ENCODE measurements around the gene CDCA5.
A peak's percentile ranks its signal among the peaks of the same experiment; 100 is the strongest.
"Not testable (repeated sequence)": the region's sequence is repeated elsewhere in the genome, so short reads cannot be mapped to it uniquely, and the experiment has no call there.

Gene CDCA5

DNA sequence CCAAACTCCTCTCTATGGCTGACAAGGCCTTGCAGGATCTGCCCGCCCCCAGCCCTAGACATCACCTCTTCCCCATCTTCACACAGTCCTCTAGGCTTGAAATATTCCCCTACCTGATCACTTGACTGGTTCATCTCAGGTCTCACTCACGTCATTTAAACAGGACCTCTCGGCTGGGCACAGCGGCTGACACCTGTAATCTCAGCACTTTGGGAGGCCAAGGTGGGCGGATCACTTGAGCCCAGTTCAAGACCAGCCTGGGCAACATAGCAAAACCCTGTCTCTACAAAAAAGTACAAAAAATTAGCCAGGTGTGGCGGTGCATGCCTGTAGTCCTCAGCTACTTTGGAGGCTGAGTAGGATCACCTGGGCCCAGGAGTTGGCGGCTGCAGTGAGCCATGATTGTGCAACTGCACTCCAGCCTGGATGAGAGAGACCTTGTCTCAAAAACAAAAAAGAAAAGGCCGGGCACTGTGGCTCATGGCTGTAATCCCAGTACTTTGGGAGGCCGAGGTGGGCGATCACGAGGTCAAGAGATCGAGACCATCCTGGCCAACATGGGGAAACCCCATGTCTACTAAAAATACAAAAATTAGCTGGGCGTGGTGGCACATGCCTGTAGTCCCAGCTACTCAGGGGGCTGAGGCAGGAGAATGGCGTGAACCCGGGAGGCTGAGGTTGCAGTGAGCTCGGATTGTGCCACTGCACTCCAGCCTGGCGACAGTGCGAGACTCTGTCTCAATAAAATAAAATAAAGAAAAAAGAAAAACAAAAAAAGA lies 35.2 kb upstream of the CDCA5 start:
- not testable (repeated sequence) for DNase-seq

DNA sequence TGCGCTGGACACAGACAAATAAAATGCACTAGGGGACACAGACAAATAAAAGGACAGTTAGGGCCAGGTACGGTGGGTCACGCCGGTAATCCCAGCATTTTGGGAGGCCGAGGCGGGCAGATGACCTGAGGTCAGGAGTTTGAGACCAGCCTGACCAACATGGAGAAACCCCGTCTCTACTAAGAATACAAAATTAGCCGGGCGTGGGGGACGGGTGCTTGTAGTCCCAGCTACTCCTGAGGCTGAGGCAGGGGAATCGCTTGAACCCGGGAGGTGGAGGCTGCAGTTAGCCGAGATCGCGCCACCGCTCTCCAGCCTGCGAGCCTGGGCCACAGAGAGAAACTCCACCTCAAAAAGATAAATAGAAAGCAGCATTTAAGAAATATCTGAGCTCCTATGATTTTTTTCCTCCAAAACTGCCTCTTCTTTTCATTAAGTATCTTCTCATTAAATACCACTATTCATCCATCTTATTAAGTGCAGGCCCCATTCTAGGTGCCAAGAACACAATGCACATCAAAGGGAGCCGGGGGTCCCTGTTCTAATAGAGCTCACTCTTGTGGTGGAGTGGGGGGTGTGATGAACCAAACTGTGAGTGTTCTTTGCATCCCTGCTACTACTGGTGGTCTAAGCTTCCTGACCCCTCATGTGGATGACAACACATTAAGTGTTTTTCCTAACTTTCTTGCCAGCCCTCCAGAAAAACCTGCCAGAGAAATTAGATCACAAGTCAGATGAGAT lies 34.4 kb upstream of the CDCA5 start:
- no peak for DNase-seq

DNA sequence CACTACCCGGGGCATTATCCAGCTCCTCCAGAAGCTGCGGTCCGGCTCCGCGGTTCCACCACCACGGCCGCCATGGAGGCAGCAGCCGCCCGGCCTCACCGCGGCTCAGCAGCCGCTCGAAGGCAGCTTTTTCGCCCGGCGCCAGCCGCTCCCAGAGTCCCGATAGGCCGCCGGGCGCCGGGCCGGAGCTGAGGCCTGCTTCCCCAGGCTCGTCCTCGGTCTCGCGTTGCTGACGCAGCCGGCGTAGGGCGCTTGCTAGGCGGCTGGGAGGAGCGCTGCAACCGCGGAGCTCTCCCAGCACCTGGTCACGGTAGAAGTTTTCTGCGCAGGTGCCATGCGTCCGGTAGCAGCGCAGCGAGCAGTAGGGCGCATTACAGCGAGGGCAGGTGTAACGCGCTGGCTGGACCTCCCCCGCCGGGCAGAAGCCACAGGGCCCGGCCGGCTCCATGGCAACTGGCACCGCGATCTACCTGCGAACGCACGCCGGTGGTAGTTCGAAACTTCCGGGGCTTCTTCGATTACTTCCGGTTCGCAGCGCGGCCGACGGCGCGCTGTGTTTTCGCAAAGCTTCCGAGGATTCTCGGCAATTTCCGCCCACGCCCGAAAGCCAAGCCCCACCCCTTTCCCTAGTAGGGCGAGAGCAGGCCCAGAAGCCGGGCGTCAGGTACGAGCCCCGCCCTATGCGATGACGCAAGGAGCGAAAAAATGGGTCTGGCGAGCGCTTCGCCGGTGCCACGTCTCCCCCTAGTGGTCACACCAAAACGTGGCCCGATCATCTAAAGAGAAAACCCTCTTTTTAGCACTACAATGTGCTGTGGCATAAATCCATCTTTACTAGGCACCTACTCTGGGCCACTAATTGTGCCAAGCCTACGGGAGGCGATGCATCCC lies 33.6 kb upstream of the CDCA5 start, which contains the start of gene ZNHIT2:
Gene ZNHIT2 (minus strand): TSS at position 496 of the 891 bp plus-strand sequence. CDS start 48 bp downstream, at position 448.
- peak; percentile 100 for DNase-seq

DNA sequence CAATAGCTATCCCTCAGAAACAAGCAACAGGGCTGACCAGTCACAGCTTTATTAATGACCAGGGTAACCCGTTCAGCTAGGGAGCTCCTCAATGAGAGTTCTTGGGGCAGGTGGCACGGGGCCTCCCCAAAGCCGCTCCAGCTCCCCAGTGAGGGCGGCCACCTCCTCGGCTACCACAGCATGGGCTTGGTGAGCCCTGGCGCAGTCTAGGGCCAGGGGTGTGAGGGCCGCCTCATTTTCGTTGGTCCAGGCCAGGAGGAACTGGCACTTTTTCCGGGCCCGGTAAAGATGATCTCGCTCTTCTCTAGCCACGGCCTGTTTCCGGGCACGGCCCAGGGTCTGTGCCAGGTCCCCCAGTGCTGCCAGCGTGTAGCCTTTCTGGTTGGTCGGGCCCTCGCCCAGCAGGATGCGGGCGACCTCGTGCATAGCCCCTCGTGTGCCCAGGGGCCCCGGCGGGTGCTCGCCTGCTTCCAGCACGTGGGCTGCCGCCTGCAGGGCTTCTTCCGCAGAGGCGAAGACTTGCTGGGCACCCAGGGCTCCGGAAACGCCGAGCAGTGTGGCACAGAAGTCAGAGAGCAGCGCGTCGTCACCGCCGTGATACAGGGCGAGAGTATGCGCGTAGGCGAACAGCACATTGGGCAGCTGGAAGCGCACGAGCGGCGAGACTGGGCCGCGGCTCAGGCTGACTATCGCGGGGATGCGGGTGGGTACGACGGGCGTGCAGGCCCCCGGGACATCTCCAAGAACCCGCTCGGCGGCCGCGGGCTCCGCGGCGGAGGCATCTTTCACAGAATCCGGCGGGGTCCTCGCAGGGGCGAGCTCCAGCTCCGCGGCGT lies 32.7 kb upstream of the CDCA5 start:
- DNase-seq, result peak; percentile 80

DNA sequence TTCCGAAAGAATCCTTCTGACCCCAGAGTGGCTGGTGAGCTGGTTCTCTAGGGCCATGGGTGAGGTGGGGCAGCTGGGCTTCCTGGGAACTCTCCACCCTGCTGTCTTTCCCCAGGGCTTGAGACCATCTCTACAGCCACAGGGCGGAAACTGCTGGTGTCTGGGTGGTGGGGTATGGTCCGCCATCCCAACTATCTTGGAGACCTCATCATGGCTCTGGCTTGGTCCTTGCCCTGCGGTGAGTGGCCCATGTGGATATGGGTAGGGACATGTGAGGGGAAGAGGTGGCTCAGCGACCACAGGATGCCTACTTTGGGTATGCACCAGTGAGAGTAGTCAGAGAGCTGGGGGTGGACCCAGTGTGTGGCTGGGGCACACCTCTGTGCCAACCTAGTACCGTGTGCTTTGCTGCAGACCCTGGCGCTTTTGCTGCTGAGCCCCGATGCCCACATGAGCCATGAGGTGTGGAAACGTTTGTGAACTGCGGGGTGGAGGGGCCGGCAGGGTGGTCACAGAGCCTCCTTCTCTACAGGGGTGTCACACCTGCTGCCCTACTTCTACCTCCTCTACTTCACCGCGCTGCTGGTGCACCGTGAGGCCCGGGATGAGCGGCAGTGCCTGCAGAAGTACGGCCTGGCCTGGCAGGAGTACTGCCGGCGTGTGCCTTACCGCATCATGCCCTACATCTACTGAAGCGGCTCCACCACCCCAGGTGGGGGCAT lies 31.7 kb upstream of the CDCA5 start:
- no peak for DNase-seq

DNA sequence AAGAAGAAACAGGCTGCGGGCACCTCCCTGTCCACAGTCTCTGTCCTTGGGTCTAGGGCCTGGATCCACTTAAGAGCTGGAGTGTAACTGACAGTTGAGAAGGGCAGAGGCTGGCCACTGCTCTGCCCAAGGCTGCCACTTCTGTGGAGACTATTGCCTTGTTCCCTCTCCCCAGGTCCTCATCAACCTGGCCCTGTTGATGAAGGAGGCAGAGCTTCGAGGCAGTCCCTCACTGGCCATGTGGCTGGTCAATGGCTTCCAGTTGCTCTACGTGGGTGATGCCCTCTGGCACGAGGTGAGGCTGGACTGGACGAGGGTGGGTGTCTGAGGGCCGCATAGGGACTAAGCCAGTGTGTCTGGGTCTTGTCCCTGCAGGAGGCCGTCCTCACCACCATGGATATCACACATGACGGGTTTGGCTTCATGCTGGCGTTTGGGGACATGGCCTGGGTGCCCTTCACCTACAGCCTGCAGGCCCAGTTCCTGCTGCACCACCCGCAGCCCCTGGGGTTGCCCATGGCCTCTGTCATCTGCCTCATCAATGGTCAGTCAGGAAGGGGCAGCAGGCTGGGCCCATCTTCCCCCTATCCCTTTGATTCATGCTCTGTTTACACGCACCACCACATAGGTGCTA lies 30.8 kb upstream of the CDCA5 start:
- DNase-seq, result no peak

DNA sequence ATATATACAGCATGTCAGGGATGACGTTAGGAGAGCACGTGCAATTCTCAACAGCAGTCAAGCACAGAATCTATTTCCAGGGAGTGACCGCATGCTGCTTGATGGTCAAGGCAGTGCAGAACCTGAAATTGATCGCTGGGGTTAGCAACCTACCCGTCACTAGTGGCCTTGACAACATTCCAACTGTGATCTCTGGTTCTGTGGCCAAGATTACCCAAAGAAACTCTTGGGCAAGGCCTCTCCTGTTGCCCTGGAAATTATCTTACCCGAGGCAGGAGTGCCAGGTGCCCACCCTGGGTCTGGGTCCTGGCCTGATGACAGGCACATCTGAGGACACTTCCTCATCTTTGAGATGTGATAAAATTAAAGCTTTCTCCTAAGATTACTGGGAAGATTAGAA lies 30.0 kb upstream of the CDCA5 start:
- DNase-seq, result no peak

DNA sequence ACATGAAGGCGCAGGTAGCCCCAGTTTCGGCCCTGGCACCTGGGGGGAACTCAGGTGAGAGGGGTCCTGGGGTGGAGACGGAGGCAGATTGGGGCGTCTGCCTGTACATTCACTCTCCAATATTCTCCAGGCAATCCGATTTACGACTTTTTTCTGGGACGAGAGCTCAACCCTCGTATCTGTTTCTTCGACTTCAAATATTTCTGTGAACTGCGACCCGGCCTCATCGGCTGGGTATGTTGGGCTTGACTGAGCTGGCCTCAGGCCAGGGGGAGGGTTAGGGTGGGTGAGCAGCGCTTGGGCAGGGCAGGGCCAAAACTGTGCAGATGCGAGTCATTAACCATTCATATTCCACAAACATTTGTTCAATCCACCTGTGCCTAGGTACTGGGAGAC lies 29.5 kb upstream of the CDCA5 start:
- no peak for DNase-seq

DNA sequence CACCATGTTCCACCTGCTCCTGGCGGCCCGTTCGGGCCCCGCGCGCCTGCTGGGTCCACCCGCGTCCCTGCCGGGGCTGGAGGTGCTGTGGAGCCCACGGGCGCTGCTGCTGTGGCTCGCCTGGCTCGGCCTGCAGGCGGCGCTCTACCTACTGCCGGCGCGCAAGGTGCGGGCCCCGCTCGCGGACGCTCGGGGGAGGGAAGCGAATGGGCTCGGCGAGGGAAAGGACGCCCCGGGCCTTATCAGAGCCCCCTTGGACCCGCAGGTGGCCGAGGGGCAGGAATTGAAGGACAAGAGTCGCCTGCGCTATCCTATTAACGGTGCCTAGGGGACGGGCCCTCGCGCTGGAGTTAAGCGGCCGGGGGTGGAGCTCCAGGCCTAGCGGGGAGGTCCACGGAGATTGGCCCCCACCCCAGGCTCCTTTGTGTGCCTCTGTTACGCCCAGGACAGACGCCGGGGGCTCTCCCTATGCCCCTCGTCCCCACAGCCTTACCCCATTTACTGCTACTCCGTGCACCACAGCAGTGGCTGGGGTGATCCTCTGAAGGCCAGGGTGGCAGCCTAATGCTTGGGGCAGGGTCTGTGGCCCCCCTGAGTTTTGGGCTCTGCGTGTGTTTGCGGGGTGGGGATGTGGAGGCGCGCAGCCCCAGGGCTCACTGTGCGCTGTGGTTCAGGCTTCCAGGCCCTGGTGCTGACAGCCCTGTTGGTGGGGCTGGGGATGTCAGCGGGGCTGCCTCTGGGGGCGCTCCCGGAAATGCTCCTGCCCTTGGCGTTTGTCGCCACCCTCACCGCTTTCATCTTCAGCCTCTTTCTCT lies 28.9 kb upstream of the CDCA5 start:
- peak; percentile 83 for DNase-seq

DNA sequence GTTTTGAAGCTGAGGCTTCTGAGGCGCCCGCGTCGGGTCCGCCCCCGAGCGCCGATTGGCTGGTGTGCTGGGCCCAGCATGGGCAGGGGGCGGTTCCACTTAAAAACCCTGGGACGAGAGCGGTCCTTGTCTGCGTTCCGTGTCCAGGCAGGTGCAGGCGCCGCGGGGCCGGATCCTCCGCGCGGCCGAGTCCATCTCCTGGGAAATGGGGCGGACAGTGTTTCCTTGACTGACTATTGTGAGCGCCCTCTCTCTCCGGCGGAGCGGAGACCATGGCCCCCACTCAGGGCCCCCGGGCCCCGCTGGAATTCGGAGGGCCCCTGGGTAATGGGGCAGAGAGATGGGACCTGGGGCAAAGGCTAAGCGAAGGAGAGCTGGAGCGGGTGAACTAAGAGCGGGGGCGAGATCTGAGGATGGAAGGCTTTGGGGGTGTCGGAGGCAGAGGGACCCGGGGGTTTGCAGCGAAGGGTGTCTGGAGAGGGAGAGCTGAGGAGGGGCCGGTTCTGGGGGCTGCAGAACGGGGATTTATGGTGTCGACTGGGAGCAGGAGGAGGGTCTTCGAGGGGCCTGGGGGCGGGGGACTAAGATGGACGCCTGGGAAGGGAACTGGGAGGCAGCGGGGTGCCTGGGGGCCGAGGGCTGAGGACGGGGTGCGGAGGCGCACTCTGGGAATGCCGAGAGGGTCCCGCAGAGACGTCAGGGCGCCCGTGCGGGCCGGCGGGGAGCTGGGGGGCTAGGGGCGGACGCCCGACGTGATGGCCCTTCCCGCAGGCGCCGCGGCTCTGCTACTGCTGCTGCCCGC lies 28.1 kb upstream of the CDCA5 start, which contains the start of gene TM7SF2:
Gene TM7SF2 (plus strand): TSS at position 129 of the 802 bp plus-strand sequence. CDS start 144 bp downstream, at position 273.
- DNase-seq, result peak; percentile 98

DNA sequence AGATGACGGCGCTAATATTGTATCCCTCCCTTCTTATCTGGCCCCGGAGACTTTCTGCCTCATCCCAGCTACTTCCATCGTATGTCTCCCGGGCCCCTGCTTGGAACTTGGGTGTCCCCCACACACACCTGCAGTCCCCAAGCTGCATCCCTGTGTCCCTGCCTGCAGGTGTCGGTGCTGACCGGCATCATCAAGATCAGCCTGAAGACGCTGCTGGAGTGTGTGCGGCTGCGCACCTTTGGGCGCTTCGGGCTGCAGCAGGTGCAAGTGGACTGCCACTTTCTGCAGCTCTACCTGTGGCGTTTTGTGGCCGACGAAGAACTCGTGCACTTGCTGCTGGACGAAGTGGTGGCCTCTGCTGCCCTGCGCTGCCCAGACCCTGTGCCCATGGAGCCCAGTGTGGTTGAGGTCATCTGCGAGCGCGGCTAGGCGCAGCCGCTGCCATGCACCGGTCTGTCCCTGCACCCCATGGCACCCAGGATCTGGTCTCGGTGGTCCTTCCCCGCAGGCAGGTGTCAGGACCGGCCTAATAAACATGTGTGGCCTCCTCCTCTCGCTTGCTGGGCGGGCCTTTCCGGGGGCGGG lies 27.4 kb upstream of the CDCA5 start:
- no peak for DNase-seq

DNA sequence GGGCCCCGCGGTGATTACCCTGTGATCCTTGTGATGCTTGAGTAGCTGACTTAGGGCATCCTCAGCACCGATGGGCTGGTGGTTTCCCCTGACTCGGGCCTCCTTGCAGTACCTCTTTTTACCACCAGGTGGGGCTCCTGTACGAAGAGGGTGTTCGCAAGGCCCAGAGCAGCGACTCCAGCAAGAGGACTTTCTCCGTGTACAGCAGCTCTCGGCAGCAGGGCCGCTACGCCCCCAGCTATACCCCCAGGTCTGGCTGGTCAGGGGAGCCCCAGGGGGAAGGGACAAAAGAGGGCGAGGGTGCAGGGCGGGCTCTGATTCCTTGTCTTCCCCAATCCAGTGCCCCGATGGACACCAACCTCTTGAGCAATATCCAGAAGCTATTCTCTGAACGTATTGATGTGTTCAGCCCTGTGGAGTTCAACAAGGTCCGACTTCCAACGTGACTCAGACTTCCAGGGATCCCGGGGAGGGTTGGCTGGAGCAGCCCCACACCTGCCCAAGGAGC lies 26.6 kb upstream of the CDCA5 start:
- peak; percentile 94 for DNase-seq

DNA sequence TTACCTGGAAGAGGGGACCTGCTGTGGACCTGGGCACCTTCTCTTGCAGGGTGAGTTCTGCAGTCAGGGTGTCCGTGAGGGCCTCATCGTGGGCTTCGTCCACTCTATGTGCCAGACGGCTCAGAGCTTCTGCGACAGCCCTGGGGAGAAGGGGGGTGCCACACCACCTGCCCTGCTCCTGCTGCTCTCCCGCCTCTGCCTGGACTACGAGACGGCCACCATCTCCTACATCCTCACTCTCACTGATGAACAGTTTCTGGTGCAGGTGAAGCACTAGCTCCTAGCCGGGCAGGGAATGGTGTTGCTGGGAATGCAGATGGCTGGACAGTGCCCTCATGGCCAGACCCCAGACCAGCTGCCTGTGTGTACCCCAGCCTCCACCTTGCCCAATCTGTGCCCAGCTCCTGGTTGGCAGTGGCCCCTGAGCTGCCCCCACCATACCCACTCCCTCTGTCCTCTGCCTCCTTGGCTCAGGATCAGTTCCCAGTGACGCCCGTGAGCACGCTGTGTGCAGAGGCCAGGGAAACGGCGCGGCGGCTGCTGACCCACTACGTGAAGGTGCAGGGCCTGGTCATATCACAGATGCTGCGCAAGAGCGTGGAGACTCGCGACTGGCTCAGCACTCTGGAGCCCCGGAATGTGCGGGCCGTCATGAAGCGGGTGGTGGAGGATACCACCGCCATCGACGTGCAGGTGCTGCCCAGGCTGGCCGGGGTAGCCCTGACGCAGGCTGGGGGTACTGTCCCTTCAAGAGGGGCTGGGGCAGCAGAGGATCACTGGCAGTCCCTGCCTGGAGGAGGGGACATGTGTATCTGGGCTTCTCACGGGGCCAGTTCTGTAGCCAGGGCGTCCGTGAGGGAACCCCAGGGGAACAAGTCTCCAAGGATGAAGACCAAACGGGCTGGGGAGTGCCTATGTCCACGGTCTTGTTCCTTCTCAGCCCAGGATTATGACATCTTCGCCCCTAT lies 25.7 kb upstream of the CDCA5 start:
- DNase-seq, result no peak

DNA sequence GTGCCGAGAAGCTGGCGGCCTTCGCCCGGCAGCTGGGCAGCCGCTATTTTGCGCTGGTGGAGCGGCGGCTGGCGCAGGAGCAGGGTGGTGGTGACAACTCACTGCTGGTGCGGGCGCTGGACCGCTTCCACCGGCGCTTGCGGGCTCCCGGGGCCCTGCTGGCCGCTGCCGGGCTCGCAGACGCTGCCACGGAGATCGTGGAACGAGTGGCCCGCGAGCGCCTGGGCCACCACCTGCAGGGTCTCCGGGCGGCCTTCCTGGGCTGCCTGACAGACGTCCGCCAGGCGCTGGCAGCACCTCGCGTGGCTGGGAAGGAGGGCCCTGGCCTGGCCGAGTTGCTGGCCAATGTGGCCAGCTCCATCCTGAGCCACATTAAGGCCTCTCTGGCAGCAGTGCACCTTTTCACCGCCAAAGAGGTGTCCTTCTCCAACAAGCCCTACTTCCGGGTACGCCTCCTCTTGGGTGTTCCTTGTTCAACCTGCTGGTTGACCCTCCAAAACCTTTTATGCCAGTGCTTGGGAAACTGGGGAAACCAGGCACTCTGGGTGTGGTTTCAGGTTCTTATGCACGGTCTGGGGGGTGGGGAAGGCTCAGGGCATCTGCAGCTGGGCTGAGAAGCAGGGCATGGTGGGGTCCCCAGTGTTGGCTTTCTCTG lies 24.8 kb upstream of the CDCA5 start:
- no peak for DNase-seq

DNA sequence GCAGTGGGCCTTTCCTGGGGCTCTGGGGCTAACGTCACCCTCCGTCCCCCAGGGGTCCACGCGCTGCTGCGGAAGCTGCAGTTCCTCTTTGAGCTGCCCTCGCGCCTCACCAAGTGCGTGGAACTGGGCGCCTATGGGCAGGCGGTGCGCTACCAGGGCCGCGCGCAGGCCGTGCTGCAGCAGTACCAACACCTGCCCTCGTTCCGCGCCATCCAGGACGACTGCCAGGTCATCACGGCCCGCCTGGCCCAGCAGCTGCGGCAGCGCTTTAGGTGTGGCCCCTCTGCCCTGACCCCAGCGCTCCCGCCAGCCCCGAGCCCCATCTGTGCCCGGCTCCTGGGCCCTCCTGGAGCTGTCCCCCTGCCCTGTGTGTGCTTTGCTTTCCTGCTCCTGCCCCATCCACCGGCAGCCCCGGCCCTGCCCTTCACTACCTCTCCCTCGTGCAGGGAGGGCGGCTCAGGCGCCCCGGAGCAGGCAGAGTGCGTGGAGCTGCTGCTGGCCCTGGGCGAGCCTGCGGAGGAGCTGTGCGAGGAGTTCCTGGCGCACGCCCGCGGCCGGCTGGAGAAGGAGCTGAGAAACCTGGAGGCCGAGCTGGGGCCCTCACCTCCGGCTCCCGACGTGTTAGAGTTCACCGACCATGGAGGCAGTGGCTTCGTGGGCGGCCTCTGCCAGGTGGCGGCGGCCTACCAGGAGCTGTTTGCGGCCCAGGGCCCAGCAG lies 24.1 kb upstream of the CDCA5 start:
- DNase-seq, result no peak

DNA sequence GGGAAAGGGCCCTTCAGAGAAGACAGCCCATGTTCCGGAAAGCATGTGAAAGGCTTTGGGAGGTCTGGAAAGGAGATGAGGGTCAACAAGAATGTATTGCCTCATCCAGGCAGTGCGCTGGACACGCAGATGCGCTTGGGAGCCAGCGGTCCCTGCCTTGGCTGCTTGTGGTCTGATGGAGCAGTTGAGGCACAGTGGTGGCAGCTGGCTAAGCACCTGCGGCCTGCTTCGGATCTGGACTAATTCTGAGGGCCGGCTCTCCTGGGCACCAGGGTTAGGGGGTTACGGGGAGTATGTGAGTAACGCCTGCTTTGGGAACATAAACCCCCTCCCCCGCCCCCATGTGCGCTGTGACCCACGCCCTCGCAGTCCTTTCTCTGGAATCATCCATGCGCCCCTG lies 23.2 kb upstream of the CDCA5 start:
- no peak for DNase-seq

Measured in activated CD4-positive, alpha-beta T cell treated with anti-CD3 and anti-CD28 coated beads, Interleukin-10, Interleukin-2, amounts not matched to agents 100 ng/mL and 50 ng/mL, durations not matched to agents 16 hours and 8 hours (primary cell).